Myocyte (in vitro differentiated cells): Measurements from ENCODE around the gene C16orf82. TPM values are rescaled to one million over a fixed set of nuclear protein-coding genes. Genes with fewer than 3 reads are reported as not detected.

Source experiments
- total RNA-seq: library from RNA; depleted of rRNA; stranded (reverse); fragments of >200 nt; gene quantifications from 2 replicates; pipeline ENCODE4 v1.2.3, GENCODE V29; 2014

C16orf82 gene
- total RNA-seq, 1 donor from 2014 or later: not detected

Other genes with a start within 250 kb of the C16orf82 start
- 4.3 and 7.2 TPM in 2 replicates for gene KDM8, start 136.6 kb downstream of the C16orf82 start, total RNA-seq
- gene NSMCE1, start 201.8 kb downstream of the C16orf82 start, total RNA-seq: 46.6 and 65.0 TPM in 2 replicates
- gene IL4R, start 247.0 kb downstream of the C16orf82 start, total RNA-seq: 9.4 and 18.4 TPM in 2 replicates